Astrocyte (in vitro differentiated cells and primary cell): ENCODE measurements around the gene ANKMY2. TPM values are rescaled to one million over a fixed set of nuclear protein-coding genes. Genes with fewer than 3 reads are reported as not detected.
A peak's percentile ranks its signal among the peaks of the same experiment; 100 is the strongest.

Experiments used
- DNase-seq: peaks from one replicate; pipeline ENCODE4 v3.0.0-alpha.2; 2010; ENCODE audit warnings: low read depth
- FAIRE-seq: peaks from 2 replicates; lab custom pipeline; 2011; peaks lifted over from hg19 to GRCh38; lab: Jason Lieb, UNC
- H2AFZ ChIP-seq: 2 replicates; pipeline ENCODE4 v1.6.0; 2012; ENCODE audit warnings: low read depth, low read length, inconsistent platforms
- H3K27ac ChIP-seq: 2 replicates; pipeline ENCODE4 v1.5.1; 2011; ENCODE audit warnings: low read depth, low read length, inconsistent platforms
- H3K27me3 ChIP-seq: 2 replicates; pipeline ENCODE4 v1.6.0; 2011; ENCODE audit warnings: low read length, inconsistent platforms; ENCODE audit not compliant: insufficient read depth
- H3K36me3 ChIP-seq: 2 replicates; pipeline ENCODE4 v1.5.1; 2011; ENCODE audit warnings: low read length, inconsistent platforms; ENCODE audit not compliant: insufficient read depth
- H3K4me1 ChIP-seq: 2 replicates; pipeline ENCODE4 v1.5.1; 2011; ENCODE audit warnings: low read length, inconsistent platforms; ENCODE audit not compliant: insufficient read depth
- H3K4me2 ChIP-seq: 2 replicates; pipeline ENCODE4 v1.6.0; 2012; ENCODE audit warnings: low read length, inconsistent platforms
- H3K4me3 ChIP-seq: 2 replicates; pipeline ENCODE4 v1.5.1; 2011; ENCODE audit warnings: low read depth, mild to moderate bottlenecking, low read length, inconsistent platforms; ENCODE audit not compliant: insufficient read depth
- H3K79me2 ChIP-seq: 2 replicates; pipeline ENCODE4 v1.6.0; 2012; ENCODE audit warnings: mild to moderate bottlenecking, low read length, inconsistent platforms; ENCODE audit not compliant: insufficient read depth
- H3K9ac ChIP-seq: 2 replicates; pipeline ENCODE4 v1.6.0; 2012; ENCODE audit warnings: mild to moderate bottlenecking, low read length, inconsistent platforms
- H3K9me3 ChIP-seq: 2 replicates; pipeline ENCODE4 v1.5.1; 2012; ENCODE audit warnings: low read depth, mild to moderate bottlenecking, low read length, inconsistent platforms; ENCODE audit not compliant: insufficient read depth
- H4K20me1 ChIP-seq: 2 replicates; pipeline ENCODE4 v1.6.0; 2012; ENCODE audit warnings: low read length, inconsistent platforms; ENCODE audit not compliant: insufficient read depth
- H3K27ac Mint-ChIP-seq: one replicate; pipeline ENCODE4 v1.8.0; 2021; ENCODE audit warnings: mild to moderate bottlenecking, mixed read lengths; ENCODE audit not compliant: unreplicated experiment
- H3K27me3 Mint-ChIP-seq: one replicate; pipeline ENCODE4 v1.8.0; 2021; ENCODE audit warnings: low read depth, mixed read lengths; ENCODE audit not compliant: unreplicated experiment
- H3K36me3 Mint-ChIP-seq: one replicate; pipeline ENCODE4 v1.8.0; 2021; ENCODE audit warnings: low read depth, mixed read lengths; ENCODE audit not compliant: unreplicated experiment
- H3K4me1 Mint-ChIP-seq: one replicate; pipeline ENCODE4 v1.8.0; 2021; ENCODE audit warnings: low read depth, mixed read lengths; ENCODE audit not compliant: unreplicated experiment
- H3K4me3 Mint-ChIP-seq: one replicate; pipeline ENCODE4 v1.8.0; 2021; ENCODE audit warnings: mild to moderate bottlenecking, moderate library complexity, mixed read lengths; ENCODE audit not compliant: unreplicated experiment
- H3K9me3 Mint-ChIP-seq: one replicate; pipeline ENCODE4 v1.8.0; 2021; ENCODE audit warnings: mild to moderate bottlenecking, mixed read lengths; ENCODE audit not compliant: unreplicated experiment
- CTCF ChIP-seq: IDR thresholded peaks from 2 replicates; pipeline ENCODE4 v1.5.1; 2011; ENCODE audit warnings: low read depth, mild to moderate bottlenecking, inconsistent platforms, low read length, moderate library complexity; ENCODE audit not compliant: insufficient read depth
- EZH2 ChIP-seq: IDR thresholded peaks from 2 replicates; pipeline ENCODE4 v1.6.1; 2012; ENCODE audit warnings: mild to moderate bottlenecking, low read length, inconsistent platforms; ENCODE audit not compliant: insufficient read depth
- total RNA-seq: library from RNA; stranded (reverse); gene quantifications from 2 replicates; pipeline ENCODE4 v1.2.1, GENCODE V29; 2021

ANKMY2 gene
- total RNA-seq, 1 donor from 2014 or later = 21.9 TPM

GRCh38 chr7:16636555-16637101 is 8.9 kb downstream of the ANKMY2 start:
- DNase-seq (peak; percentile 61), FAIRE-seq (no peak)
- Mint-ChIP-seq H3K4me3 (no peak overlapping the region), H3K9me3 (no peaks in the 10 kb centered on the region), H3K4me1 (no peaks in the 10 kb centered on the region), H3K27me3 (no peaks in the 10 kb centered on the region), H3K27ac (no peak overlapping the region), H3K36me3 (no peaks in the 10 kb centered on the region)
- H3K79me2 ChIP-seq = peaks cover 13% of the 10 kb centered on the region
- no peaks in the 10 kb centered on the region for H3K27me3 ChIP-seq
- no peak overlapping the region for H3K4me3 ChIP-seq
- TF ChIP-seq EZH2 (no peak), CTCF (no peak)
- no peak overlapping the region for H3K9ac ChIP-seq
- H3K36me3 ChIP-seq = no peaks in the 10 kb centered on the region
- H2AFZ ChIP-seq = no peak overlapping the region
- peaks cover 15% of the 10 kb centered on the region for H4K20me1 ChIP-seq
- H3K27ac ChIP-seq = no peak overlapping the region
- no peak overlapping the region for H3K4me2 ChIP-seq
- H3K4me1 ChIP-seq = no peaks in the 10 kb centered on the region
- H3K9me3 ChIP-seq = no peaks in the 10 kb centered on the region

GRCh38 chr7:16634271-16634738 is 11.2 kb downstream of the ANKMY2 start:
- no peak overlapping the region for H3K4me3 Mint-ChIP-seq
- no peaks in the 10 kb centered on the region for H3K9me3 Mint-ChIP-seq
- peaks cover 5% of the 10 kb centered on the region for H3K79me2 ChIP-seq
- no peaks in the 10 kb centered on the region for H3K4me1 ChIP-seq
- H3K36me3 Mint-ChIP-seq = no peaks in the 10 kb centered on the region
- no peak overlapping the region for H3K27ac Mint-ChIP-seq
- peaks cover 15% of the 10 kb centered on the region for H4K20me1 ChIP-seq
- FAIRE-seq (no peak), DNase-seq (no peak)
- H3K4me2 ChIP-seq = no peak overlapping the region
- no peak overlapping the region for H3K9ac ChIP-seq
- no peak for TF ChIP-seq EZH2
- TF ChIP-seq CTCF = no peak
- no peaks in the 10 kb centered on the region for H3K27me3 Mint-ChIP-seq
- H3K9me3 ChIP-seq = no peaks in the 10 kb centered on the region
- H3K27ac ChIP-seq = no peak overlapping the region
- H3K36me3 ChIP-seq = no peaks in the 10 kb centered on the region
- H3K4me3 ChIP-seq = no peak overlapping the region
- H3K27me3 ChIP-seq = no peaks in the 10 kb centered on the region
- H3K4me1 Mint-ChIP-seq = no peaks in the 10 kb centered on the region
- no peak overlapping the region for H2AFZ ChIP-seq

GRCh38 chr7:16630654-16631053 is 14.9 kb downstream of the ANKMY2 start:
- Histone ChIP-seq H2AFZ (no peak overlapping the region), H3K27me3 (no peaks in the 10 kb centered on the region), H3K4me3 (no peak overlapping the region), H3K4me1 (no peaks in the 10 kb centered on the region), H3K4me2 (no peak overlapping the region), H4K20me1 (no peaks in the 10 kb centered on the region), H3K9ac (no peak overlapping the region), H3K27ac (no peak overlapping the region), H3K79me2 (no peaks in the 10 kb centered on the region), H3K9me3 (no peaks in the 10 kb centered on the region), H3K36me3 (no peaks in the 10 kb centered on the region)
- H3K27me3 Mint-ChIP-seq = no peaks in the 10 kb centered on the region
- H3K4me3 Mint-ChIP-seq = no peak overlapping the region
- H3K9me3 Mint-ChIP-seq = no peaks in the 10 kb centered on the region
- H3K4me1 Mint-ChIP-seq = no peaks in the 10 kb centered on the region
- TF ChIP-seq EZH2 = no peak
- TF ChIP-seq CTCF = no peak
- DNase-seq = no peak
- H3K36me3 Mint-ChIP-seq = no peaks in the 10 kb centered on the region
- no peak overlapping the region for H3K27ac Mint-ChIP-seq
- no peak for FAIRE-seq
